ENCODE data around the gene BLACAT1.
"Not testable (repeated sequence)": the region's sequence is repeated elsewhere in the genome, so short reads cannot be mapped to it uniquely, and the experiment has no call there.

BLACAT1 gene

DNA sequence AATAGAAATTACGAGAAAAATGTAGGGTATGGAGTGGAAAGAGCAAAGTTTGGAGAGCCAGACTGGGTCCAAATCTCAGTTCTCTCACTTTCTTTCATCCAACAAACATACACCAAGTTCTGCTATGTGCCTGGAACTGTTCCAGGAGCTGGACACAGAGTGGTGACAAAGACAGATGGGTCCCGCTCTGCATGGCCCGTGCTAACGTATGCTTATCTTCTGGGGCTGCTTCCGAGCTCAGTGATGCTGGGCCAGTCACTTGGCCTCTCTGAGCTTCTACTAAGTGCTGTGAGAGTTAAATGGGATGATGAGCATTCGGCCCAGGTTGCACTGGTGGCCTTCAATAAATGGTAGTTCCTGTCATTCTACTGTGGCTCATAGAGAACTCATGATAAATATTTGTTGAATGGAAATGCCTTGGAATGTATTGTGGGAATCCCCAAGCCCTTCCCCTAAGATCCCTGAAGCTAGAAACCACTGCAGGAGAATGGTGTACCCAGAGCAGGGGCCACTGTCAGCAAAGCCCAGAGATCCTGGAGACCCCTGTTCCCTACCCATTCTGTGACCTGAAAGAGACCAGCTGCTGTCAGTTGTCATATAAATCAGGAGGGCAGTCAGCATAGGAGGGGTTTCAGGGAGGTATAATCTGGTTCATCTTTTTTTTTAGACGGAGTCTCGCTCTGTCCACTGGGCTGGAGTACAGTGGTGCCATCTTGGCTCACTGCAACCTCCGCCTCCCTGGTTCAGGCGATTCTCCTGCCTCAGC is 37.8 kb downstream of the BLACAT1 start:
- DNase-seq (ENCODE audit: low read depth, low spot score): no peak

DNA sequence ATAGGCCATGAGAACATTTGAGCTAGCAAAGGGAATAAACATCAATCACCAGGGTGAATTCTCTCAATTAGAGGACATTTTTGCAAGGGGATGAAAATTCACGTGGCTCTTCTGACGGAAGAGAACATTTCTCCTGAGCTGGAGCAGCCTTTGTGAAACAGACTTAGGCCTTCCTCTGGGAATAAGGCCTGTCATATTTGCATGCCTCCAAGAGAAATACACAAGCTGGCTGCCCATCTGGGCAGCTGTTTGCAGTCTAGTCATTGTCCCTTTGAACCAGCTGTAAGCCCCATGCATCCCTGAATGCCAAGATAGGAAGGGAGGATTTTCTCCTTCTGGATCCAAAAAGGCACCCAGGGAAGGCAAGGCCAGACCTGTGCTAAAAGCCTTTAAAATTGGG is 39.5 kb downstream of the BLACAT1 start:
- DNase-seq (ENCODE audit: low read depth, low spot score): no peak

DNA sequence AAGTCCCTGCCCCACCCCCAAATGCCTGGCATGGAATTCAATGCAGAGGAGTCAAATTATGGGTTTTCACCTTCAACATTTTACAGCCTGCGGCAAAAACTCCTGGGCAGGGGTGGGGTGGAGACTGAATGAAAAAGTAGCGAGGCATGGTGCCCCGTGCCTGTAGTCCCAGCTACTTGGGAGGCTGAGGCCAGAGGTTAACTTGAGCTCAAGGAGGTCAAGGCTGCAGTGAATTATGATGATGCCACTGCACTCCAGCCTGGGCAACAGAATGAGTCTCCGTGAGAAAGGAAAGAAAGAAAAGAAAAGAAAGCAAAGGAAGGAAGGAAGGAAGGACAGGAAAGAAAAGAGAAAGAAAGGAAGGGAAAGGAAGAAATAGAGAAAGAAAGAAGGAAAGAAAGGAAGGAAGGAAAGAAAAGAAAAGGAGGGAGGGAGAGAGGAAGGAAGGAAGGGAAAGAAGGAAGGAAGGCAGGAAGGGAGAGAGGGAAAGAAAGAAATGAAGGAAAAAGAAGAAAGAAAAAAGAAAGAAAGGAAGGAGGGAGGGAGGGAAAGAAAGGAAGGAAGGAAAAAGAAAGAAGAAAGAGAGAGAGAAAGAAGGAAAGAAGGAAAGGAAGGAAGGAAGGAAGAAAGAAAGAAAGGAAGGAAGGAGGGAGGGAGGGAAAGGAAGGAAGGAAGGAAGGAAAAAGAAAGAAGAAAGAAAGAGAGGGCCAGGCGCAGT is 45.1 kb downstream of the BLACAT1 start:
- DNase-seq (ENCODE audit: low read depth, low spot score): no peak

DNA sequence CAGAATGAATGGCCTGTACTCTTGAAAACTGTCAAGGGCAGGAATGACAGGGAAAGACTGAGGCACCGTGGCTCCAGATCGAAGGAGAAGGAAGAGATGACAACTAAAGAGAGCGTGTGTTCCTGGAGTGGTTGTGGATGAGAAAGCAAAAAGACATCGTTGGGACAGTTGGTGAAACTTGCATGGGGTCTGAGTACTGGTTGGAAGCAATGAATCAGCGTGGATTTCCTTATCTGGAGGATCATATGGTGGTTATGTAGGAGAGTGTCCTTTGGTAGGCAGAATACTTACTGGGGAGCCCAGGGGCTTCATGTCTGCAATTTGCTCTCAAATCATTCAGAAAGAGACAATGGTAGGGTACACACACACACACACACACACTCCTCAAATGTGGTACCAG is 47.9 kb downstream of the BLACAT1 start:
- no peak for DNase-seq (ENCODE audit: low read depth, low spot score)

DNA sequence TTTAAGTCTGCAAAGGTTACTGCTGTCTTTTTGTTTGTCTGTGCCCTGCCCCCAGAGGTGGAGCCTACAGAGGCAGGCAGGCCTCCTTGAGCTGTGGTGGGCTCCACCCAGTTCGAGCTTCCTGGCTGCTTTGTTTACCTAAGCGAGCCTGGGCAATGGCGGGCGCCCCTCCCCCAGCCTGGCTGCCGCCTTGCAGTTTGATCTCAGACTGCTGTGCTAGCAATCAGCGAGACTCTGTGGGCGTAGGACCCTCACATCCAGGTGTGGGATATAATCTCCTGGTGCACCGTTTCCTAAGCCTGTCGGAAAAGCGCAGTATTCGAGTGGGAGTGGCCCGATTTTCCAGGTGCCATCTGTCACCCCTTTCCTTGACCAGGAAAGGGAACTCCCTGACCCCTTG is 49.6 kb downstream of the BLACAT1 start:
- DNase-seq (ENCODE audit: low read depth, low spot score): not testable (repeated sequence)

All from astrocyte of the hippocampus (primary cell).